Measurements from ENCODE around the gene TSEN54. TPM values are rescaled to one million over a fixed set of nuclear protein-coding genes. Genes with fewer than 3 reads are reported as not detected.
A peak's percentile ranks its signal among the peaks of the same experiment; 100 is the strongest.
"Not testable (repeated sequence)": the region's sequence is repeated elsewhere in the genome, so short reads cannot be mapped to it uniquely, and the experiment has no call there.

Gene TSEN54
- 10 to 100 TPM; 21.4 to 22.0 TPM for total RNA-seq

DNA sequence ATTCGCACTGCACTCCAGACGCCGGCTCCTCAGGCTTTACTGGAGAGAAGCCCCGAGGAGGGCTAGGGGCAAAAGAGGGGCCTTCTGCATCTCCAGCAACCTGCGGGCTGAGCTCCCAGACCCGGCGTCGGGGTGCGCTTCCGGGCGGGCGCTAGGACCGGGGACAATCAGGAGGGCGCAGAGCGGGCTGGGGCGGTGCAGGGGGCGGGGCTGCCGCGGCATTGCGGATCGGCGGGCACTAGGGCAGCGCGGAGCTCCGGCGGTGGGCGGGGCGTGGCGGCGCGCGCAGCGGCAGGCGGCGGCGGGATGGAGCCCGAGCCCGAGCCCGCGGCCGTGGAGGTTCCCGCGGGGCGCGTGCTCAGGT, at the start of gene TSEN54:
Gene TSEN54 (plus strand): TSS at position 274 of the 364 bp plus-strand sequence. CDS start 33 bp downstream, at position 307.
- Mint-ChIP-seq H3K27ac (no peak within 1 kb of the TSS), H3K36me3 (ENCODE audit: low read depth) (peaks cover 18% of the 10 kb centered on the region), H3K4me3 (peak within 1 kb of the TSS; percentile 81), H3K4me1 (ENCODE audit: low read depth) (peaks cover 23% of the 10 kb centered on the region), H3K27me3 (ENCODE audit: low read depth) (no peaks in the 10 kb centered on the region), H3K9me3 (no peaks in the 10 kb centered on the region)
- peak; percentile 97 for DNase-seq
- intact Hi-C loops (cut with micrococcal nuclease), result loop anchor here (1.0 to 10.0 kb wide), 8 partner anchors 9 to 251 kb away; partner anchors contain the start of genes GGA3, LLGL2, MRPS7 and RECQL5
- CTCF ChIA-PET, result interaction anchor here (0.7 to 1.3 kb wide), 14 partner anchors 9 to 554 kb away, joined by 3 to 5 read pairs (median 3); partner anchors contain the start of genes LLGL2, SLC25A19 and TMEM94

DNA sequence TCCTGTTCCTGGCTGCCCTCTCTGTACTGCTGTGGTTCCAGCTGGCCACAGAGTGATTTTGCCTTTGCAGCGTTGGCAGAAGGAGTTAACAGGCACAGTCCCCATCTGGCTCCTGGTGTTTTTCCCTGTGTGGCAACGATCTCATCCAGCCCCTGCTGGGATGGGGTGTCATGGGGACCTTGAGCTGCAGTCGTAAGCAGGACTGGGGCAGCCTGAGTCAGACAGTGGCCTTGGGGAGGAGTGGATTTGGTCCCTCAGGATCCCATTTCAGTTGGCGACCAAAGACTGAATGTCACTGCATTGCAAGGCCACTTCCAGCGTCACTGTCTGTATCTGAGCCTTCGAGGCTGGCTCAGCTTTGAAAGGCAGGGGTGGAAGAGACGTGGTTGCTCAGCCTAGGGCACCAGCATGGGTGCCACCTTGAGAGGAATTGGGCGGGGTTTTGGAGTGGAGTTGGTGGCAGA, 48.0 kb upstream of the TSEN54 start:
- Mint-ChIP-seq H3K4me3 (no peak overlapping the region), H3K27me3 (ENCODE audit: low read depth) (no peaks in the 10 kb centered on the region), H3K4me1 (ENCODE audit: low read depth) (peaks cover 5% of the 10 kb centered on the region), H3K36me3 (ENCODE audit: low read depth) (peaks cover 2% of the 10 kb centered on the region), H3K27ac (no peak overlapping the region), H3K9me3 (no peaks in the 10 kb centered on the region)
- intact Hi-C loops (cut with micrococcal nuclease), result no loop called here
- DNase-seq, result no peak
- CTCF ChIA-PET, result no interaction called here

GRCh38 chr17:75468779-75469373, 47.5 kb upstream of the TSEN54 start:
- peaks cover 4% of the 10 kb centered on the region for H3K4me1 Mint-ChIP-seq (ENCODE audit: low read depth)
- no peaks in the 10 kb centered on the region for H3K9me3 Mint-ChIP-seq
- no peak overlapping the region for H3K4me3 Mint-ChIP-seq
- no peak overlapping the region for H3K27ac Mint-ChIP-seq
- intact Hi-C loops (cut with micrococcal nuclease), result no loop called here
- no peaks in the 10 kb centered on the region for H3K27me3 Mint-ChIP-seq (ENCODE audit: low read depth)
- H3K36me3 Mint-ChIP-seq (ENCODE audit: low read depth), result peaks cover 2% of the 10 kb centered on the region
- CTCF ChIA-PET, result no interaction called here
- DNase-seq, result no peak

DNA sequence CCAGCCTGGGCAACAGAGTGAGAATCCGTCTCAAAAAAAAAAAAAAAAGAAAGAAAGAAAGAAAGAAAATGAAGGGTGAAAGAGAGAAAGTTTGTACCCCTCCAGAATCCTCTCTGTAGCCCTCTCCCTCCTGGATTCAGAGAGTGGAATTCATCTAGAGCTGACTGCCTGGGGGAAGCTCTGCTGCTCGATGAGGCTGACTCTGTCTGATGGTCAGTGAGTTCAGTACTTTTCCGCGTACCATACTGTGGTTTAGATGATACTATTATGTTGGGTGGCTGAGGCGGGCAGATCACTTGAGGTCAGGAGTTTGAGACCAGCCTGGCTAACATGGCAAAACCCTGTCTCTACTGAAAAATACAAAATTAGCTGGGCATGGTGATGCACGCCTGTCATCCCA, 45.1 kb upstream of the TSEN54 start:
- CTCF ChIA-PET, result interaction anchor here (1.6 kb wide), 1 partner anchor 59 kb away, joined by 3 read pairs; no protein-coding TSS in a partner anchor
- H3K4me3 Mint-ChIP-seq, result no peak overlapping the region
- H3K36me3 Mint-ChIP-seq (ENCODE audit: low read depth), result peaks cover 2% of the 10 kb centered on the region
- intact Hi-C loops (cut with micrococcal nuclease), result no loop called here
- H3K27me3 Mint-ChIP-seq (ENCODE audit: low read depth), result no peaks in the 10 kb centered on the region
- no peak overlapping the region for H3K27ac Mint-ChIP-seq
- H3K9me3 Mint-ChIP-seq, result no peaks in the 10 kb centered on the region
- no peak for DNase-seq
- peaks cover 2% of the 10 kb centered on the region for H3K4me1 Mint-ChIP-seq (ENCODE audit: low read depth)

DNA sequence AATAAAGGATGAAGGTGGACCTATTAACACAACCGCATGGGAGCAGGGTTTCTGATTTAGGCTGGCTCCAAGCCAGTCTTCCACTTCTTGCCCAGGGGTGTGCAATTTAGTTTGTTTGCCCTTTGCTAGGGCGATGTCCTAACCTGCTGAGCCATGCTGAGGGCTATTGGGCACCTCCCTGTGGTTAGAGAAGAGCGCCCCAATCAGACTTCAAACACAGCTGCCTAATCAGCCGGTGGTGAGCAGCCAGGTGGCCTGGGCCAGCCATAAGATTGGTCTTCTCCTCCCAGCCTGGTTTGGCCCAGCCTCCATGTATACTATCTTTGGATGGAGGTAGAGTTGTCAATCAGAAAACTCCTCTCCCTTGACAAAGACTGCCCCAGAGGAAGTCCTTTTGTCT, 44.2 kb upstream of the TSEN54 start:
- Mint-ChIP-seq H3K27me3 (ENCODE audit: low read depth) (no peaks in the 10 kb centered on the region), H3K36me3 (ENCODE audit: low read depth) (peaks cover 6% of the 10 kb centered on the region), H3K4me1 (ENCODE audit: low read depth) (peaks cover 2% of the 10 kb centered on the region), H3K4me3 (no peak overlapping the region), H3K9me3 (no peaks in the 10 kb centered on the region), H3K27ac (no peak overlapping the region)
- DNase-seq, result no peak
- CTCF ChIA-PET, result interaction anchor here (1.6 kb wide), 1 partner anchor 60 kb away, joined by 3 read pairs; no protein-coding TSS in a partner anchor
- intact Hi-C loops (cut with micrococcal nuclease), result no loop called here

GRCh38 chr17:75473246-75473645, 43.1 kb upstream of the TSEN54 start:
- Mint-ChIP-seq H3K27me3 (ENCODE audit: low read depth) (no peaks in the 10 kb centered on the region), H3K9me3 (no peaks in the 10 kb centered on the region), H3K36me3 (ENCODE audit: low read depth) (peaks cover 6% of the 10 kb centered on the region), H3K27ac (no peak overlapping the region), H3K4me1 (ENCODE audit: low read depth) (no peaks in the 10 kb centered on the region), H3K4me3 (no peak overlapping the region)
- CTCF ChIA-PET, result interaction anchor here (1.0 kb wide), 1 partner anchor 128 kb away, joined by 3 read pairs; no protein-coding TSS in a partner anchor
- no peak for DNase-seq
- intact Hi-C loops (cut with micrococcal nuclease), result no loop called here

DNA sequence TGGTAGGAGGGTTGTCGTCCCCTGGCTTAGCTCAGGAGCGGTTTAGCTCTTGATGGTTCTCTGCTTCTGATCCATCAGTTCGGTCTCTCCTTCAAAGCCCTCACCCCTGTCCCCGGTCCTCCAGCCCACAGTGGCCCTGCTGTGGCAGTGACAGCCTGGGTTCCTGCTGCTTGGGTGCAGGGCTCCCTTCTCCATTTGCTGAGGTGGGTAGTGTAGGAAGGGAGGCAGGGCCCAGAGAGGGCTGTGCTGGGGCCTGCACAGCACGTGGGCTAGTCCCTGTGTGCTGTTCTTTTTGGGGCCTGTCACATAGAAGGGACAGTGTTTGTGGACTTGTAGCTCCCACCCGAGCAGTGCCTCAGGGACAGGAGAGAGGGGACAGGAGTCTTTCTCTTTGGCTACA, 41.6 kb upstream of the TSEN54 start:
- Mint-ChIP-seq H3K4me3 (no peak overlapping the region), H3K27me3 (ENCODE audit: low read depth) (no peaks in the 10 kb centered on the region), H3K27ac (no peak overlapping the region), H3K36me3 (ENCODE audit: low read depth) (peaks cover 6% of the 10 kb centered on the region), H3K9me3 (no peaks in the 10 kb centered on the region), H3K4me1 (ENCODE audit: low read depth) (no peaks in the 10 kb centered on the region)
- DNase-seq, result no peak
- CTCF ChIA-PET, result no interaction called here
- intact Hi-C loops (cut with micrococcal nuclease), result no loop called here

GRCh38 chr17:75475144-75475835, 41.0 kb upstream of the TSEN54 start:
- H3K27me3 Mint-ChIP-seq (ENCODE audit: low read depth), result no peaks in the 10 kb centered on the region
- H3K4me1 Mint-ChIP-seq (ENCODE audit: low read depth), result no peaks in the 10 kb centered on the region
- peaks cover 6% of the 10 kb centered on the region for H3K36me3 Mint-ChIP-seq (ENCODE audit: low read depth)
- intact Hi-C loops (cut with micrococcal nuclease), result no loop called here
- H3K4me3 Mint-ChIP-seq, result no peak overlapping the region
- no peak overlapping the region for H3K27ac Mint-ChIP-seq
- CTCF ChIA-PET, result interaction anchor here (0.9 kb wide), 1 partner anchor 28 kb away, joined by 4 read pairs; no protein-coding TSS in a partner anchor
- H3K9me3 Mint-ChIP-seq, result no peaks in the 10 kb centered on the region
- DNase-seq, result no peak

DNA sequence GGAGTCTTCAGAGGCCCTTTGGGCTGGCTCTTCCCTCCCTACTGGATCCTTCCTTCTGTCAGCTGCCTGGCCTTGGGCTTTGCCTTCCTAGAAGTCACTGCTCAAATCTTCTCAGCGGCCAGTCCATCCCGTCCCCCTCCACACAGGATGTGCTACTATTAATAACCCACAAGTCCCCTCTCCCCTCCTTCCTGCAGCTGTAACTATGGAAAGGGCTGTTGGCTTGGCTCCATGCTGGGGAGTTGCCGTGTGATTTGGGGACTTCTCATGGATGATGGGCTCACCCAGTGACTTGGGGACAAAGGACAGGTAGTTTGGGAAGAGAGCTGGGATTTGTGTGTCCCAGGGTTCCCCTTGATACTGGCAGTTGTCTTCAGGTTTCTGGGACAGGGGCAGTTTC, 40.5 kb upstream of the TSEN54 start:
- CTCF ChIA-PET, result interaction anchor here (0.6 to 0.9 kb wide), 2 partner anchors 28 to 29 kb away, joined by 3 to 4 read pairs; no protein-coding TSS in a partner anchor
- Mint-ChIP-seq H3K9me3 (no peaks in the 10 kb centered on the region), H3K36me3 (ENCODE audit: low read depth) (peaks cover 6% of the 10 kb centered on the region), H3K27me3 (ENCODE audit: low read depth) (no peaks in the 10 kb centered on the region), H3K27ac (no peak overlapping the region), H3K4me1 (ENCODE audit: low read depth) (no peaks in the 10 kb centered on the region), H3K4me3 (no peak overlapping the region)
- intact Hi-C loops (cut with micrococcal nuclease), result no loop called here
- no peak for DNase-seq

- no peak overlapping the region for H3K4me3 Mint-ChIP-seq
- no peak overlapping the region for H3K27ac Mint-ChIP-seq
- no peaks in the 10 kb centered on the region for H3K4me1 Mint-ChIP-seq (ENCODE audit: low read depth)
- CTCF ChIA-PET, result interaction anchor here (0.6 to 0.9 kb wide), 2 partner anchors 27 to 29 kb away, joined by 3 to 4 read pairs; no protein-coding TSS in a partner anchor
- H3K36me3 Mint-ChIP-seq (ENCODE audit: low read depth), result peaks cover 6% of the 10 kb centered on the region
- H3K9me3 Mint-ChIP-seq, result no peaks in the 10 kb centered on the region
- no peak for DNase-seq
- H3K27me3 Mint-ChIP-seq (ENCODE audit: low read depth), result no peaks in the 10 kb centered on the region
- intact Hi-C loops (cut with micrococcal nuclease), result no loop called here
Measured at GRCh38 chr17:75476271-75476671, 40.1 kb upstream of the TSEN54 start.

DNA sequence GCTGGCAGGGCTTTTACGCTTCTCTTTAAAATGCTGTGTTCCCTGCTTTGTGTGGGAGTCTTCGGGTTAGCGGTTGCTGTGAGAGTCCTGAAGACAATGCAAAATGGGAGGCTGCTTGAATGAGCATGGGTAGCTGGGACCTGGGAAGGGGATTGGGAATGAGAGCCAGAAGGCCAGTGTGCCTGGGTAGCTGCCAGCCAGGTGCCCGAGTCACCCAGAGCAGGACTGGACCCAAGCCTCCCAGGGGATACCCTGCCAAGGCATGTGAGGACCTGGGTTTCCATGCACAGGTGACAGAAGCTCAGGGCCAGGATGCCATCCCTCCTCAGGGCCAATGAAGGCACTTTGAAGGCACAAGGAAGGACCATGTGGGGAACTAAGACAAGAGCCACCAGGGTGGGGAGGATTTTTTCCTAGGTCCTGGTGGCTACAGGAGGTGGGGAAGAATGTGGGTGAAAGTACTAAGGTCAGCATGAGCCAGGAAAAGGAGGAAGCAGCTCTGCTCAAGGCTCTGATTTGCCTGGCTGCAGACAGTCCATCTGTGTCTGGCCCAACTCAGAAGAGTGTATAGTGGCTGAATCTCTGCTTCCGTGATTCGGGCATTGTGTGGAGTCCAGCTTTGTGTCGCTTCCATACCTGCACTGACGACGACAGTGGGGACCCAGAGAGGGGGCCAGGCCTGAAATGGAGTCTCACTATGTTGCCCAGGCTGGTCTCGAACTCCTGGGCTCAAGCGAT, 39.4 kb upstream of the TSEN54 start:
- peaks cover 6% of the 10 kb centered on the region for H3K36me3 Mint-ChIP-seq (ENCODE audit: low read depth)
- H3K4me3 Mint-ChIP-seq, result no peak overlapping the region
- no peaks in the 10 kb centered on the region for H3K9me3 Mint-ChIP-seq
- CTCF ChIA-PET, result interaction anchor here (0.6 kb wide), 1 partner anchor 28 kb away, joined by 3 read pairs; no protein-coding TSS in a partner anchor
- no peaks in the 10 kb centered on the region for H3K27me3 Mint-ChIP-seq (ENCODE audit: low read depth)
- H3K27ac Mint-ChIP-seq, result no peak overlapping the region
- H3K4me1 Mint-ChIP-seq (ENCODE audit: low read depth), result no peaks in the 10 kb centered on the region
- DNase-seq, result no peak
- intact Hi-C loops (cut with micrococcal nuclease), result no loop called here

DNA sequence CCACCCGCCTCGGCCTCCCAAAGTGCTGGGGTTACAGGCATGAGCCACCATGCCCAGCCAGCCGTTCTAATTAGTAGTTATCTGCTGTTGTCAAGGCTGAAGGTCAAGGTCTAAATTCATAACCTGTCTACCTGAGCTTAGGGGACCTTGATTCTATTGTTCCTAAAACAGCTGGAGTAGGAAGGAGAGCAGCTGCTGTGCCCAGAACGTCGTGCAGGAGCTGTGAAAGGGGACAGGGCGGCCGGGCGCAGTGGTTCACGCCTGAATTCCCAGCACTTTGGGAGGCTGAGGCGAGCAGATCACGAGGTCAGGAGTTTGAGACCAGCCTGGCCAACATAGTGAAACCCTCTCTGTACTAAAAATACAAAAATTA, 38.9 kb upstream of the TSEN54 start:
- DNase-seq; CTCF ChIA-PET; H3K9me3 Mint-ChIP-seq; intact Hi-C loops (cut with micrococcal nuclease); H3K4me1 Mint-ChIP-seq (ENCODE audit: low read depth); H3K36me3 Mint-ChIP-seq (ENCODE audit: low read depth); H3K27ac Mint-ChIP-seq; H3K27me3 Mint-ChIP-seq (ENCODE audit: low read depth); H3K4me3 Mint-ChIP-seq: not testable (repeated sequence)

Data from activated naive CD4-positive, alpha-beta T cell treated with anti-CD3 and anti-CD28 coated beads for 36 hours (primary cell).